DOHH2 (cell line): Measurements from ENCODE around the gene SLIT1.

Experiments used
- H3F3A ChIP-seq: fragments of 200-600 bp; sonication (generic), shearing (Covaris generic); 2 replicates; pipeline ENCODE4 v1.6.0; 2016; ENCODE audit warnings: antibody characterized with exemption, mild to moderate bottlenecking; ENCODE audit not compliant: control insufficient read depth, insufficient read depth
- H3K27ac ChIP-seq: fragments of 200-600 bp; sonication (generic); 2 replicates; pipeline ENCODE4 v1.5.1; 2014; ENCODE audit warnings: low read depth, mild to moderate bottlenecking, low read length, moderate library complexity
- H3K27me3 ChIP-seq: fragments of 200-600 bp; sonication (generic); 2 replicates; pipeline ENCODE4 v1.6.1; 2014; ENCODE audit warnings: mild to moderate bottlenecking, low read length, mixed read lengths; ENCODE audit not compliant: control insufficient read depth
- H3K36me3 ChIP-seq: fragments of 200-600 bp; sonication (generic); 2 replicates; pipeline ENCODE4 v1.6.1; 2014; ENCODE audit warnings: mild to moderate bottlenecking, low read length, moderate library complexity, mixed read lengths; ENCODE audit not compliant: control insufficient read depth
- H3K4me1 ChIP-seq: fragments of 200-600 bp; sonication (generic); 2 replicates; pipeline ENCODE4 v1.6.1; 2014; ENCODE audit warnings: mild to moderate bottlenecking, low read length, mixed read lengths; ENCODE audit not compliant: control insufficient read depth
- H3K4me2 ChIP-seq: fragments of 200-600 bp; sonication (generic); 2 replicates; pipeline ENCODE4 v1.6.0; 2014; ENCODE audit warnings: mild to moderate bottlenecking, low read length, moderate library complexity
- H3K4me3 ChIP-seq: fragments of 200-600 bp; sonication (generic); 2 replicates; pipeline ENCODE4 v1.5.1; 2014; ENCODE audit warnings: mild to moderate bottlenecking, low read length, mixed read lengths
- H3K79me2 ChIP-seq: fragments of 200-600 bp; sonication (generic); 2 replicates; pipeline ENCODE4 v1.6.1; 2014; ENCODE audit warnings: mild to moderate bottlenecking, low read length, mixed read lengths; ENCODE audit not compliant: control insufficient read depth
- H3K9me2 ChIP-seq: fragments of 200-600 bp; sonication (generic); replicated peaks from 2 replicates; pipeline ENCODE4 v1.6.1; 2014; ENCODE audit warnings: mild to moderate bottlenecking, low read length, mixed read lengths; ENCODE audit not compliant: control insufficient read depth
- H3K9me3 ChIP-seq: fragments of 200-600 bp; sonication (generic); 2 replicates; pipeline ENCODE4 v1.6.1; 2014; ENCODE audit warnings: antibody characterized with exemption, low read length, mixed read lengths; ENCODE audit not compliant: control insufficient read depth, insufficient read depth
- H4K20me1 ChIP-seq: fragments of 200-600 bp; sonication (generic); 2 replicates; pipeline ENCODE4 v1.6.0; 2014; ENCODE audit warnings: low read depth, mild to moderate bottlenecking, antibody characterized with exemption, low read length, moderate library complexity; ENCODE audit not compliant: control insufficient read depth, insufficient read depth
- EZH2phosphoT487 ChIP-seq: fragments of 200-600 bp; sonication (generic); IDR thresholded peaks from 2 replicates; pipeline ENCODE4 v1.6.1; 2017; ENCODE audit warnings: borderline replicate concordance, mild to moderate bottlenecking, antibody characterized with exemption, low read length, moderate library complexity, mixed read lengths
- TF ChIP-seq, protein P1 (sequence below): fragments of 200-600 bp; sonication (generic); IDR thresholded peaks from one replicate; pipeline ENCODE4 v1.5.1; 2014; ENCODE audit warnings: antibody characterized with exemption, mild to moderate bottlenecking, low read depth, low read length; ENCODE audit not compliant: poor library complexity, severe bottlenecking

The SLIT1 gene

GRCh38 chr10:97150616-97151015 is 35.1 kb downstream of the SLIT1 start:
- no peak overlapping the region for H3K27ac ChIP-seq

DNA sequence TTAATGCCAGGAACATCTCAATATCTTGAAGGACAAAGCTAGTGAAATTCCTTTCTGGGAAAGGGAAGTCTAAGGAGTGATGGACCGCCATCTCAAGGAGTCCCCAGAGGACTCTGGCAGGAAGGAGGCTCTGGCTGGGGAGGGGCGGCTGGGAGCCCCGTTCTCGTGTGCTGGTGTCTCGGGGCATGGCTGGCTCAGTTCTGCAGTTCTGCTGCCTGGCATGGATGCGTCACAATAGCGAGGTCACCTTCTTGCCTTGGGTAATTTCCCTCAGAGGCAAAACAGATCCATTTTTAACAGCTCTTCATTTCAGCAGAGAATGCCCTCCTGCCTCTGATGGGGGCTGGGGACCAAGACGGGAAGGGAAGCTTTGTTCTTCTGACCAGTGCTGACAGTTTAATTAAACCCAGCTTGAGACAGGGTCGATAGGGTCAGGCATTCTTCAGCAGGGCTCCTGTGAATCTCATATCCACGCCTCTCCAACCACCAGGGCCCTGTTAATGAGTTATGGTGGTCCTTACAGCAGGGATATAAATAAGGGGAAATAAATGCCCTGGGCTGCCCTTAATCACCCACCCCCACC is 35.7 kb downstream of the SLIT1 start:
- Histone ChIP-seq H3K27ac (no peak overlapping the region), H3K79me2 (no peaks in the 10 kb centered on the region)
- TF ChIP-seq, protein P1, sequence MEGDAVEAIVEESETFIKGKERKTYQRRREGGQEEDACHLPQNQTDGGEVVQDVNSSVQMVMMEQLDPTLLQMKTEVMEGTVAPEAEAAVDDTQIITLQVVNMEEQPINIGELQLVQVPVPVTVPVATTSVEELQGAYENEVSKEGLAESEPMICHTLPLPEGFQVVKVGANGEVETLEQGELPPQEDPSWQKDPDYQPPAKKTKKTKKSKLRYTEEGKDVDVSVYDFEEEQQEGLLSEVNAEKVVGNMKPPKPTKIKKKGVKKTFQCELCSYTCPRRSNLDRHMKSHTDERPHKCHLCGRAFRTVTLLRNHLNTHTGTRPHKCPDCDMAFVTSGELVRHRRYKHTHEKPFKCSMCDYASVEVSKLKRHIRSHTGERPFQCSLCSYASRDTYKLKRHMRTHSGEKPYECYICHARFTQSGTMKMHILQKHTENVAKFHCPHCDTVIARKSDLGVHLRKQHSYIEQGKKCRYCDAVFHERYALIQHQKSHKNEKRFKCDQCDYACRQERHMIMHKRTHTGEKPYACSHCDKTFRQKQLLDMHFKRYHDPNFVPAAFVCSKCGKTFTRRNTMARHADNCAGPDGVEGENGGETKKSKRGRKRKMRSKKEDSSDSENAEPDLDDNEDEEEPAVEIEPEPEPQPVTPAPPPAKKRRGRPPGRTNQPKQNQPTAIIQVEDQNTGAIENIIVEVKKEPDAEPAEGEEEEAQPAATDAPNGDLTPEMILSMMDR: no peak
- no peak for TF ChIP-seq EZH2phosphoT487

More at GRCh38 chr10:97150616-97151015, 35.1 kb downstream of the SLIT1 start:
- Histone ChIP-seq H3K4me3 (no peak overlapping the region), H3K79me2 (no peaks in the 10 kb centered on the region), H4K20me1 (no peaks in the 10 kb centered on the region), H3K9me3 (no peaks in the 10 kb centered on the region), H3F3A (no peaks in the 10 kb centered on the region), H3K27me3 (peaks cover 8% of the 10 kb centered on the region; the same call in 1 of the 2 replicates), H3K36me3 (no peaks in the 10 kb centered on the region), H3K4me2 (no peak overlapping the region), H3K9me2 (no peaks in the 10 kb centered on the region), H3K4me1 (no peaks in the 10 kb centered on the region)
- TF ChIP-seq, protein P1: no peak
- TF ChIP-seq EZH2phosphoT487: no peak

GRCh38 chr10:97149079-97149531 is 36.7 kb downstream of the SLIT1 start:
- Histone ChIP-seq H3K4me1 (no peaks in the 10 kb centered on the region), H3K36me3 (no peaks in the 10 kb centered on the region), H3K4me3 (no peak overlapping the region), H3K9me2 (no peaks in the 10 kb centered on the region), H3F3A (no peaks in the 10 kb centered on the region), H3K27me3 (peaks cover 8% of the 10 kb centered on the region; the same call in 1 of the 2 replicates), H3K27ac (no peak overlapping the region), H3K79me2 (no peaks in the 10 kb centered on the region), H3K9me3 (no peaks in the 10 kb centered on the region), H3K4me2 (no peak overlapping the region), H4K20me1 (no peaks in the 10 kb centered on the region)
- TF ChIP-seq EZH2phosphoT487: no peak
- TF ChIP-seq, protein P1: no peak

More for the DNA sequence above, 35.7 kb downstream of the SLIT1 start:
- H4K20me1 ChIP-seq: no peaks in the 10 kb centered on the region
- H3K4me1 ChIP-seq: no peaks in the 10 kb centered on the region
- H3K9me3 ChIP-seq: no peaks in the 10 kb centered on the region
- H3K27me3 ChIP-seq: peaks cover 8% of the 10 kb centered on the region; the same call in 1 of the 2 replicates
- no peaks in the 10 kb centered on the region for H3K36me3 ChIP-seq
- H3F3A ChIP-seq: no peaks in the 10 kb centered on the region
- no peak overlapping the region for H3K4me3 ChIP-seq
- no peaks in the 10 kb centered on the region for H3K9me2 ChIP-seq
- H3K4me2 ChIP-seq: no peak overlapping the region
